Measurements from ENCODE around the gene B4GALNT2.
A peak's percentile ranks its signal among the peaks of the same experiment; 100 is the strongest.
"Not testable (repeated sequence)": the region's sequence is repeated elsewhere in the genome, so short reads cannot be mapped to it uniquely, and the experiment has no call there.

The B4GALNT2 gene

DNA sequence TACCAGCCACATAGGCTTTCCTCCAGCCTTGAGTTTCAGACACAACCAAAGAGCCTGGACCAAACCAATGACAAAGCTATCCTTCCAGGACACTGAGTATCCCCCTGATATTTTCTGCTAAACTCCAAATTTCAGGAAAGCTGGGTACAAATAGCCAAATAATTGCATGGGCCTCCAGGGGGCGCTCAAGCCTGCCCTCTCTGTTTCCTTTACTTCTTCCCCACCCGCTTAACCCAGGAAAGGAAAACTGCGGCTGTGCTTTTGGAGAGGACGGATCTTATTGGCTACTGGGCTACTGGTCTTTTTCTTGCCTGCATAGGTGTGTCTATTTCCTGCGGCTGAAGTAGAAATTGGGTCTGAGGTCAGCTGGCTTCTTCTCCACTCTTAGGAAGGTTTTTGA is 47.7 kb downstream of the B4GALNT2 start:
- no peak for TF ChIP-seq Cebpa-rat (IDR thresholded peaks at IDR 0.05)
- Histone ChIP-seq H3K9me3 (peaks cover 66% of the 10 kb centered on the region), H3K27ac (no peak overlapping the region), H3K9ac (no peak overlapping the region), H3K4me1 (no peaks in the 10 kb centered on the region), H3K36me3 (no peaks in the 10 kb centered on the region), H4K20me1 (no peaks in the 10 kb centered on the region), H3K4me2 (no peak overlapping the region), H3K4me3 (no peak overlapping the region), H3K27me3 (no peaks in the 10 kb centered on the region)

DNA sequence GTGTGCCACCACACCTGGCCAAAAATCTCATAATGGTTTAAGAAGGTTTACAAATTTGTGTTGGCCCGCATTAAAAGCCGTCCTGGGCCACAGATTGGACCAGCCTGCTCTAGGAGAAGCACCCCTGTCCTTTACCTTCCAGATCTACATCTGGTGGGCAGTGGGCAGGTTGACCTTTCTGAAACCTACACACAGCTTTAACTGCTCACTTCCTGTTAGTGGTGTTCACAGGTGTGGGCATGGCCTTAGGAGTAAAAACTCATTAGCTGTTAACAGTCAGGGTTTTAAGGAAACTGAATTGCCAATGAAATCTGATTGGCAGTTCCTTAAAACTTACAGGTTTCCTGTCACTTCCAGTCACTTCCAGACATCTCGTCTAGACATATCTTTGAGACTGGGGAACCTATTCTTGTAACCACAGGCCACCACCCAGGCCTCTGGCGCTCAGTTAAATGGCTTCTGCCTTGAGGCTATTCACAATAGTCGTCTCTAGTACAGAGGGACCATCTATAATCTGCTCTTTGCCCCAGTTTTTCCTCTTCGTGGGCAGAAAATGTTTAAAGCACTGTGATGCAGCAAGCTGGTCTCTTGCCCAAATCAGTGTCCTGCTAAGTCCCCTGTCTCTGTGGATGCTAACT is 48.5 kb downstream of the B4GALNT2 start:
- Histone ChIP-seq H3K9ac (no peak overlapping the region), H3K27me3 (no peaks in the 10 kb centered on the region), H3K4me3 (no peak overlapping the region), H3K4me2 (no peak overlapping the region), H3K9me3 (peaks cover 66% of the 10 kb centered on the region), H3K36me3 (no peaks in the 10 kb centered on the region), H4K20me1 (no peaks in the 10 kb centered on the region), H3K4me1 (no peaks in the 10 kb centered on the region), H3K27ac (no peak overlapping the region)
- TF ChIP-seq Cebpa-rat (IDR thresholded peaks at IDR 0.05): no peak

DNA sequence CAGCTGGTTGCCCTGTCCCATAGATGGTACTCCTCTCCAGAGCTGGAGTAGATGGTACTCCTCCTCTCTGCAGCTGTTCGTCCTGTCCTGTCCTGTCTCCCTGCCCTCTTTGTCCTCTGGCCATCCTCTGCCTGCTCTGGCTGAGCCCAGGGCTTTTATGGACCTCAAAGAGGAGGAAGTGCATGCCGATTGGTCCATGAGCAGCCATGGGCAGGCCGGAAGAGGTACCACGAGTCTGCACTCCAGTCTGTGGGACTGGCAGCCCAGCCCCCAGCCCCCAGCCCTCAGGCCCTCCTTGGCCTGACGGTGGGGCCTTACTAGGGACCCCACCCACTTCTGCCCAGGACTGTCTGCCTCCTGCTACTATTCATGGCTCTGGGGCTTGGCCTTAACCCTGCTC is 50.8 kb downstream of the B4GALNT2 start:
- no peak for TF ChIP-seq Cebpa-rat (IDR thresholded peaks at IDR 0.05)
- no peaks in the 10 kb centered on the region for H3K36me3 ChIP-seq
- H3K27me3 ChIP-seq: no peaks in the 10 kb centered on the region
- no peaks in the 10 kb centered on the region for H3K4me1 ChIP-seq
- peaks cover 57% of the 10 kb centered on the region for H3K9me3 ChIP-seq
- no peak overlapping the region for H3K9ac ChIP-seq
- H3K4me3 ChIP-seq: no peak overlapping the region
- no peak overlapping the region for H3K27ac ChIP-seq
- no peak overlapping the region for H3K4me2 ChIP-seq
- no peaks in the 10 kb centered on the region for H4K20me1 ChIP-seq

DNA sequence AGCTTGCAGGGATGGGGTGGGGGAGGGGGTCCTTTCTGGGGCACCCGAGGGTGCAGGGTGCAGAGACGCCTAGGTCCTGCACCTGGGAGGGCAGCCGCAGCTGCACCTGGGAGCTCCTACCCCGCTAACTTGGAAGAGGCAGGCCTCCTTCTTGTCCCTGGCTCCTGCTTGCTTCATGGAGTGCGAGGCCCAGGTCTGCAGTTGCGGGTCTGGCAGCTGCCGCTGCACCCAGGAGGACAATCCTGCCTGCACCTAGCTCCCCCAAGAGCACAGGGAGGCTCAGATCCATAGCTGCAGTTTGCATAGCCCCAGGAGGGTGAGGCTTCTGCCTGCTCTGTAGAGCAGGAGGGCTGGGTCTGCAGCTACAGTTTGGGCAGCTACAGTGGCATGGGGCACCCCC is 51.2 kb downstream of the B4GALNT2 start:
- no peaks in the 10 kb centered on the region for H3K27me3 ChIP-seq
- no peak overlapping the region for H3K4me2 ChIP-seq
- no peak overlapping the region for H3K27ac ChIP-seq
- peaks cover 53% of the 10 kb centered on the region for H3K9me3 ChIP-seq
- H3K4me1 ChIP-seq: no peaks in the 10 kb centered on the region
- H4K20me1 ChIP-seq: no peaks in the 10 kb centered on the region
- TF ChIP-seq Cebpa-rat (IDR thresholded peaks at IDR 0.05): no peak
- H3K36me3 ChIP-seq: no peaks in the 10 kb centered on the region
- no peak overlapping the region for H3K9ac ChIP-seq
- no peak overlapping the region for H3K4me3 ChIP-seq

DNA sequence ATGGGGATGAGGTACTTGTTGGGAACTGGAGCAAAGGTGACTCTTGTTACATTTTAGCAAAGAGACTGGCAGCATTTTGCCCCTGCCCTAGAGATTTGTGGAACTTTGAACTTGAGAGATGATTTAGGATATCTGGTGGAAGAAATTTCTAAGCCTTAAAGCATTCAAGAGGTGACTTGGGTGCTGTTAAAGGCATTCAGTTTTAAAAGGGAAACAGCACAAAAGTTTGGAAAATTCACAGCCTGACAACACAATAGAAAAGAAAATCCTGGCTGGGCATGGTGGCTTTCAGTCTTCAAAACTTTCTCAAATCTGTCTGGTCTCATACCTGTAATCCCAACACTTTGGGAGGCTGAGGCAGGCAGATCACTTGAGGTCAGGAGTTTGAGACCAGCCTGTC is 52.0 kb downstream of the B4GALNT2 start:
- H3K9me3 ChIP-seq: peaks cover 52% of the 10 kb centered on the region
- H3K27me3 ChIP-seq, H3K4me3 ChIP-seq, H3K9ac ChIP-seq, H3K4me1 ChIP-seq, H3K27ac ChIP-seq, H3K4me2 ChIP-seq, H3K36me3 ChIP-seq, H4K20me1 ChIP-seq: not testable (repeated sequence)

DNA sequence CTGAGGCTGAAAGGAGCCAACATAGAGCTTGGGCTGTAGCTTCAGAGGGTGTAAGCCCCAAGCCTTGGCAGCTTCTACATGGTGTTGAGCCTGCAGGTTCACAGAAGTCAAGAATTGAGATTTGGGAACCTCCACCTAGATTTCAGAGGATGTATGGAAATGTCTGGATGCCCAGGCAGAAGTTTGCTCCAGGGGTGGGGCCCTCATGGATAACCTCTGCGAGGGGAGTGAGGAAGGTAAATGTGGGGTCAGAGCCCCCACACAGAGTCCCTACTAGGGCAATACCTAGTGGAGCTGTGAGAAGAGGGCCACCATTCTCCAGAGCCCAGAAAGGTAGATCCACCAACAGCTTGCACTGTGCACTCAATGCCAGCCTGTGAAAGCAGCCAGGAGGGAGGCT is 52.8 kb downstream of the B4GALNT2 start:
- not testable (repeated sequence) for H3K27ac ChIP-seq, H3K36me3 ChIP-seq, H3K4me2 ChIP-seq, H3K4me1 ChIP-seq, H4K20me1 ChIP-seq, H3K9ac ChIP-seq, H3K27me3 ChIP-seq
- Histone ChIP-seq H3K9me3 (peaks cover 52% of the 10 kb centered on the region), H3K4me3 (peak overlapping the region; percentile 11; the same call in 1 of the 2 replicates)

DNA sequence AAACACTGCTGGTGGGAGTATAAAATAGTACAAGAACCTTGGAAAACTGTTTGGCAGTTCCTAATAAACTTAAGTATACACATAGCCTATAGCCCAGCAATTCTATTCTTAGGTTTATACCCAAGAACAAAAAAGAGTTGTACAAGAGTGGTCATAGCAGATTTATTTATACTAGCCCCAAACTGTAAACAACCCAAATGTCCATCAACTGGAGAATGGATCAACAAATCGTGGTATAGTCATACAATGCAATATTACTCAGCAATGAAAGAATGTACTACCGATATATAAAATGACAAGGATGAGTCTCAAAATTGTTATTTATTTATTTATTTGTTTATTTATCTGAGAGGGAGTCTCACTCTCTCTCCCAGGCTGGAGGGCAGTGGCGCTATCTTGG is 54.7 kb downstream of the B4GALNT2 start:
- TF ChIP-seq Cebpa-rat (IDR thresholded peaks at IDR 0.05): no peak
- no peak overlapping the region for H3K27ac ChIP-seq
- H3K9ac ChIP-seq: no peak overlapping the region
- H3K9me3 ChIP-seq: peaks cover 49% of the 10 kb centered on the region
- H3K4me1 ChIP-seq: peaks cover 8% of the 10 kb centered on the region
- no peaks in the 10 kb centered on the region for H3K27me3 ChIP-seq
- H3K36me3 ChIP-seq: no peaks in the 10 kb centered on the region
- H3K4me2 ChIP-seq: no peak overlapping the region
- H3K4me3 ChIP-seq: no peak overlapping the region
- H4K20me1 ChIP-seq: no peaks in the 10 kb centered on the region

DNA sequence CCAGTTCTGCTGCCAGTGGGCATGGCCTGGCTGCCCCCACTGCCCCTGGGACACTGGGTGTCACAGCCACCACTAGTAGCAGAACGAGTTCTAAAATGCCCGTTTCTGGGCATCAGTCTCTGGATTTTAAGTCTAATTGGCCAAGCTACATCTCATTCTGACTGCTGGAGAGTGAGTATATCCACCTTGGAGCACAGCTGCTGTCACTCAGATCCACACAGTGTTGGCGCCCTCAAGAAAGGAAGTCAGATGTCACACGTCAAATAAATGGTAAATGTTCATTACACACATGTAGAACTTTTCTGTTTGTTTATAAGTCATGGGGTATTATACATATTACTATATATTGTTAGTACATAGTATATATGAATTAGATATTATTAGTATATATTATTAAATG is 58.4 kb downstream of the B4GALNT2 start:
- peaks cover 13% of the 10 kb centered on the region for H3K9me3 ChIP-seq
- no peak for TF ChIP-seq Cebpa-rat (IDR thresholded peaks at IDR 0.05)
- H4K20me1 ChIP-seq: no peaks in the 10 kb centered on the region
- H3K4me1 ChIP-seq: peaks cover 28% of the 10 kb centered on the region
- H3K9ac ChIP-seq: no peak overlapping the region
- no peaks in the 10 kb centered on the region for H3K27me3 ChIP-seq
- no peaks in the 10 kb centered on the region for H3K36me3 ChIP-seq
- H3K4me2 ChIP-seq: peak overlapping the region; percentile 51
- H3K27ac ChIP-seq: no peak overlapping the region
- H3K4me3 ChIP-seq: no peak overlapping the region

DNA sequence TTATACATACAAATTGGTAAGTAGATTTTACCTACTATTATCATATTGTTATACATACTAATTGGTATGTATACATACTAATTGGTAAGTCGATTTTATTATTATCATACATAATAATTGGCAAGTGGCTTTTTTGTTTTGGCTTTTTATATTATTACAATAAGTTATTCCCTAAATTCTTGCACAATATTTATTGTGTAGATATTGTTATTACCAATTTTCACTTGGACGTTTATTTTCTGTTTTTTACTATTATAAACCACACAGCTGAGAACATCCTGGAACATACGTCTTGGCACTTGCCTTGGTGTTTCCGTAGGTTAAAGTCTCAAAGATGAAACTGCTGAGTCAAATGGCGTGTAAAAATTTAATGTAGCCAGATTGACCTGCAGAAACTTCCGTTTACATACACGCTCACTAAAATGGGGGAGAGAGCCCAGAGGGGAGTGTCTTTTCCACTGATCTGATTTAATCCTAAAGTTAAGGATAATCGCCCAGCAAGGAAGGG is 58.9 kb downstream of the B4GALNT2 start:
- no peak for TF ChIP-seq Cebpa-rat (IDR thresholded peaks at IDR 0.05)
- Histone ChIP-seq H3K4me2 (peak overlapping the region; percentile 87), H4K20me1 (no peaks in the 10 kb centered on the region), H3K4me1 (peaks cover 28% of the 10 kb centered on the region), H3K9me3 (peaks cover 7% of the 10 kb centered on the region), H3K27ac (peak overlapping the region; percentile 100), H3K4me3 (peak overlapping the region; percentile 88), H3K9ac (peak overlapping the region; percentile 98), H3K36me3 (no peaks in the 10 kb centered on the region), H3K27me3 (no peaks in the 10 kb centered on the region)

DNA sequence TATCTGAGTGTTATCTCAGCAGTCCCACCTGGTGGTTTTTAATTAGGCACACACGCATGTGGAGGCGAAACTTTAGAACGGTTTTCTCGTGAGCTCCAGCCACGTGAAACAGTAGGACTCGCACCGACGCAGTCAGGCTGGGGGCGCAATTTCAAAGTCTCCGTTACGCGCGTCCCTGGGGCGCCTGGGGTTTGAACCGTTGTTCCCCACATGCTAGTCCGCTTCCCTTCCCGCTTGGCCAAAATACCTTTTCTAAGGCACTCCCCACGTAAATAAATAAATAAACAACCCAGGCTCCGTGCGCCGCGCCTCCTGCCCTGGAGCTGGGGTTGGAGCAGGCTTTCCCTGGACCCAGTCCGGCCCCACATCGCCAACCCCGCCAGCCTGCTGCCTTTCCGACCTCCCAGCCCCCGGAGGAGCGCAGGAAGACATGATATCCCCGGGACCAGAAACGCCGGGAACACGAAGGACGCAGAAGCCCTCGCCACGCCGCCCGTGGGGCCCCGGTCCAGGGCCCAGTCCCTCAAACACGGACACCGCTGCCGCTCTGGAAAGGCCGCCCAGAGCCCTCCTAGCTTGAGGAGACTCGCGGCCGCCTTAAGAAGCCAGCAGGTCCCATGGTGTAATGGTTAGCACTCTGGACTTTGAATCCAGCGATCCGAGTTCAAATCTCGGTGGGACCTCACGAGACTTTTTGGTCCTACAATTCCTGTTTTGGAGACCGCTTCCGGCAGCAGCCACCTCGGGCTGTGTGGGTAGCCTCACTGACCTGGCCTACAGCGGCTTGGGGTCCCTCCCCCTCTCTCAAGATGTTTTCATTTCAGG is 59.6 kb downstream of the B4GALNT2 start:
- Histone ChIP-seq H4K20me1 (no peaks in the 10 kb centered on the region), H3K27ac (peak overlapping the region; percentile 100), H3K9ac (peak overlapping the region; percentile 98), H3K36me3 (no peaks in the 10 kb centered on the region), H3K9me3 (0 out of 2 replicates have a peak, but pooled peaks cover under 1% of the 10 kb centered on the region), H3K27me3 (no peaks in the 10 kb centered on the region), H3K4me2 (peak overlapping the region; percentile 87), H3K4me1 (peaks cover 28% of the 10 kb centered on the region), H3K4me3 (peak overlapping the region; percentile 88)
- TF ChIP-seq Cebpa-rat (IDR thresholded peaks at IDR 0.05): no peak
